Measurements from ENCODE around the gene RUFY2. TPM values are rescaled to one million over a fixed set of nuclear protein-coding genes. Genes with fewer than 3 reads are reported as not detected.

RUFY2 gene
- total and polyA plus RNA-seq, 2 experiments from 2014 or later: 10.3 to 17.3 TPM

- Mint-ChIP-seq H3K4me1 (peaks cover 7% of the 10 kb centered on the region; the same call in 2 of the 3 replicates), H3K36me3 (ENCODE audit: low read depth) (no peaks in the 10 kb centered on the region), H3K4me3 (no peak overlapping the region), H3K27me3 (ENCODE audit: insufficient read depth, low read depth, poor library complexity) (peaks cover 5% of the 10 kb centered on the region), H3K27ac (no peak overlapping the region), H3K9me3 (no peaks in the 10 kb centered on the region)
- Histone ChIP-seq H4K20me1 (replicated peaks; ENCODE audit: insufficient read depth) (no peaks in the 10 kb centered on the region), H3K36me3 (ENCODE audit: insufficient read depth) (no peaks in the 10 kb centered on the region), H3K9me2 (ENCODE audit: insufficient read depth) (no peaks in the 10 kb centered on the region), H3F3A (replicated peaks; ENCODE audit: low read depth) (no peaks in the 10 kb centered on the region), H2AFZ (no peak overlapping the region), H3K4me3 (no peak overlapping the region), H3K79me2 (replicated peaks; ENCODE audit: insufficient read depth) (no peaks in the 10 kb centered on the region), H3K27ac (ENCODE audit: low read depth) (no peak overlapping the region), H3K27me3 (ENCODE audit: insufficient read depth) (no peaks in the 10 kb centered on the region), H3K4me2 (no peak overlapping the region), H3K4me1 (ENCODE audit: insufficient read depth) (peaks cover 8% of the 10 kb centered on the region; the same call in 1 of the 2 replicates)
- TF ChIP-seq EZH2 (IDR thresholded peaks at IDR 0.05; ENCODE audit: low read depth, unreplicated experiment): no peak
- TF ChIP-seq CREB1 (CRISPR knock-in tag; IDR thresholded peaks at IDR 0.05; ENCODE audit: low read depth): no peak
- no peak for TF ChIP-seq ZNF331 (CRISPR knock-in tag; IDR thresholded peaks at IDR 0.05; ENCODE audit: low read depth)
- TF ChIP-seq STAT1 (IDR thresholded peaks at IDR 0.05; ENCODE audit: unreplicated experiment): no peak
- TF ChIP-seq EZH2phosphoT487 (IDR thresholded peaks at IDR 0.05; ENCODE audit: unreplicated experiment): no peak
- no peak for TF ChIP-seq REST (IDR thresholded peaks at IDR 0.05; ENCODE audit: unreplicated experiment)
- TF ChIP-seq CTCF (conservative IDR thresholded peaks at IDR 0.05; ENCODE audit: low read depth in 2 of 2): no peak
- TF ChIP-seq POLR2AphosphoS5 (IDR thresholded peaks at IDR 0.05; ENCODE audit: low read depth): no peak
- TF ChIP-seq ZNF462 (CRISPR knock-in tag; IDR thresholded peaks at IDR 0.05): no peak
- no peak for TF ChIP-seq NANOG (IDR thresholded peaks at IDR 0.05; ENCODE audit: borderline replicate concordance)
- ATAC-seq (no peak), DNase-seq (ENCODE audit: low spot score) (no peak)
Observed at GRCh38 chr10:68302871-68303270, 104.2 kb downstream of the RUFY2 start.

Data from GM23338 (cell line).